ENCODE data around the gene SCD.

SCD gene

DNA sequence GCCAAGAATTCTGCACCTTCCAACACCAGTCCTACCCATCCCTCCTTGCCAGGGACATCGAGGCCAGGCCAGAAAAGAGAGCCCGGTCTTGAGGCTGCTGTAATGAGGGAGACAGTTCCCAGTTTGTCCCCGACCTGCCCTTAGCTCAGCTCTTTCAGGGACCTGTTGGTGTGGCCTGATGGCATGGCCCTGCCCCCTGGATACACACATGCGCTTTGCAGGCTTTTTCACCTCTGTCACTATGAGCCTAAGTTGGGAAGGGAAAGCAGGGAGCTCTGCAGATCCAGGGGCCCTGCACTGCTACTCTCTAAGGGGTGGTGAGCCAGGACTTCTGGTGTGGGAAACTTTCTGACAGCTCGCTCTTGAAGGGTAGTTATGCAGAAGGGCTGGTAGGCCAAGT is 2.1 kb downstream of the SCD start:
- TF ChIP-seq SIN3A (IDR thresholded peaks at IDR 0.05; ENCODE audit: borderline replicate concordance, insufficient read depth, low read length) = no peak
- no peak for TF ChIP-seq TAF1 (IDR thresholded peaks at IDR 0.05; ENCODE audit: borderline replicate concordance, insufficient read depth, low read length)
- TF ChIP-seq, protein P1, sequence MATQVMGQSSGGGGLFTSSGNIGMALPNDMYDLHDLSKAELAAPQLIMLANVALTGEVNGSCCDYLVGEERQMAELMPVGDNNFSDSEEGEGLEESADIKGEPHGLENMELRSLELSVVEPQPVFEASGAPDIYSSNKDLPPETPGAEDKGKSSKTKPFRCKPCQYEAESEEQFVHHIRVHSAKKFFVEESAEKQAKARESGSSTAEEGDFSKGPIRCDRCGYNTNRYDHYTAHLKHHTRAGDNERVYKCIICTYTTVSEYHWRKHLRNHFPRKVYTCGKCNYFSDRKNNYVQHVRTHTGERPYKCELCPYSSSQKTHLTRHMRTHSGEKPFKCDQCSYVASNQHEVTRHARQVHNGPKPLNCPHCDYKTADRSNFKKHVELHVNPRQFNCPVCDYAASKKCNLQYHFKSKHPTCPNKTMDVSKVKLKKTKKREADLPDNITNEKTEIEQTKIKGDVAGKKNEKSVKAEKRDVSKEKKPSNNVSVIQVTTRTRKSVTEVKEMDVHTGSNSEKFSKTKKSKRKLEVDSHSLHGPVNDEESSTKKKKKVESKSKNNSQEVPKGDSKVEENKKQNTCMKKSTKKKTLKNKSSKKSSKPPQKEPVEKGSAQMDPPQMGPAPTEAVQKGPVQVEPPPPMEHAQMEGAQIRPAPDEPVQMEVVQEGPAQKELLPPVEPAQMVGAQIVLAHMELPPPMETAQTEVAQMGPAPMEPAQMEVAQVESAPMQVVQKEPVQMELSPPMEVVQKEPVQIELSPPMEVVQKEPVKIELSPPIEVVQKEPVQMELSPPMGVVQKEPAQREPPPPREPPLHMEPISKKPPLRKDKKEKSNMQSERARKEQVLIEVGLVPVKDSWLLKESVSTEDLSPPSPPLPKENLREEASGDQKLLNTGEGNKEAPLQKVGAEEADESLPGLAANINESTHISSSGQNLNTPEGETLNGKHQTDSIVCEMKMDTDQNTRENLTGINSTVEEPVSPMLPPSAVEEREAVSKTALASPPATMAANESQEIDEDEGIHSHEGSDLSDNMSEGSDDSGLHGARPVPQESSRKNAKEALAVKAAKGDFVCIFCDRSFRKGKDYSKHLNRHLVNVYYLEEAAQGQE (IDR thresholded peaks at IDR 0.05; ENCODE audit: insufficient read depth in 1 of 2, low read depth in 2 of 2, low read length in 2 of 2) = no peak
- no peak for TF ChIP-seq FOXP2 (optimal IDR thresholded peaks at IDR 0.05; ENCODE audit: borderline replicate concordance, extremely low read depth, extremely low read length, insufficient read depth)
- no peak for TF ChIP-seq POLR2AphosphoS5 (IDR thresholded peaks at IDR 0.05; ENCODE audit: low read depth, low read length)

DNA sequence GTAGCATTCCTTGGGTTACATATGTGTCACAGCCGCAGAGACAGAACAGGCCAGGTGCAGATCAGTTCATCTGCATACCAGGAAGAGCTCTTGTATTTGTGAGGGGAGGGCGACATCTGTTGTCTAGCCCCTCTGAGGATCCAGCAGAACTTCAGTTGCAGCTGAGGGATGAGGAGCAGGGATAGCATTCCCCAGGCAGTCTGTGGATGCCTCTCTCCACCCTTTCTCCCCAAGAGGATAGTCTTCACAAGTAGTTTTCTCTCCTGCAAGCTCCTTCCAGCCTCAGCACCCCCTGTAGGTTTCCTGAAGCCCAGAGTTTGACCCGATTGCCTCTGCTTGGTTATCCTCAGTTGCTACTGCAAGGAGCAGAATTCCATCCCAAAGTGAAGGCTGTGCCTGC is 2.6 kb downstream of the SCD start:
- TF ChIP-seq FOXP2 (optimal IDR thresholded peaks at IDR 0.05; ENCODE audit: borderline replicate concordance, extremely low read depth, extremely low read length, insufficient read depth) (no peak), SIN3A (IDR thresholded peaks at IDR 0.05; ENCODE audit: borderline replicate concordance, insufficient read depth, low read length) (no peak), POLR2AphosphoS5 (IDR thresholded peaks at IDR 0.05; ENCODE audit: low read depth, low read length) (no peak), TAF1 (IDR thresholded peaks at IDR 0.05; ENCODE audit: borderline replicate concordance, insufficient read depth, low read length) (no peak)
- TF ChIP-seq, protein P1 (IDR thresholded peaks at IDR 0.05; ENCODE audit: insufficient read depth in 1 of 2, low read depth in 2 of 2, low read length in 2 of 2) = no peak

- TF ChIP-seq, protein P1 (IDR thresholded peaks at IDR 0.05; ENCODE audit: insufficient read depth in 1 of 2, low read depth in 2 of 2, low read length in 2 of 2) = no peak
- TF ChIP-seq FOXP2 (optimal IDR thresholded peaks at IDR 0.05; ENCODE audit: borderline replicate concordance, extremely low read depth, extremely low read length, insufficient read depth) (no peak), SIN3A (IDR thresholded peaks at IDR 0.05; ENCODE audit: borderline replicate concordance, insufficient read depth, low read length) (no peak), POLR2AphosphoS5 (IDR thresholded peaks at IDR 0.05; ENCODE audit: low read depth, low read length) (no peak), TAF1 (IDR thresholded peaks at IDR 0.05; ENCODE audit: borderline replicate concordance, insufficient read depth, low read length) (no peak)
Observed at GRCh38 chr10:100350914-100351485, 4.0 kb downstream of the SCD start.

DNA sequence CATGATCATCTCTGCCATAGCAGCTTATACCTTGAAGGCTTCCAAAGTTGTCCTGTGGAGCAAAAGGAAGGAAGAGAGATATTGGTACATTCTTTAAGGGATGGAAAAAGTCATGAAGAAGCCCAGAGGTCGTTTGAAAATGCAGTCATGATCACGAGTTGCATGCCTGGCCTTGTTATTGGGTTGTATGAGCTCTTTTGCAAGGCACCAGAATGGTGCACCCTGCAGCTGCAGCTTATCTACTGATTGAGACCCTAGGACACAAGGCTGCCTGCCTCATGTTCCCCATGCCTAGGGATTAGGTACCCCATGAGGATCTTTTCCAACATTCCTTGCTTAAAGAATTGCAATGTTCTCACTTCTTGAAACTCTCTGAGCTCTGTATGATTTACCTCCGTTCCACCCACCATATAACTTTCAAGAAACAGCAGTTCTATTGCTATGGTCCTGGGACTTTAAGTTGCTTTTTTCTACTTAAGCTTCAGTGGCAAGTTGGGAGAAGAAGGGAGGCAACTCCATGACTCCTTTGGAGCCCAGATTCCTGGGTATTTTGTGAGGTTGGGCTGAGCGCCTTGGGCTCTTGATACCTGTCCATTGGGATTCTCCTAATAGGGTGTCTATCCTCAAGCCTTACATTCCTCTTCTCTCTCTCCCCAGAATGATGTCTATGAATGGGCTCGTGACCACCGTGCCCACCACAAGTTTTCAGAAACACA is 6.9 kb downstream of the SCD start:
- TF ChIP-seq, protein P1 (IDR thresholded peaks at IDR 0.05; ENCODE audit: insufficient read depth in 1 of 2, low read depth in 2 of 2, low read length in 2 of 2) = no peak
- TF ChIP-seq POLR2AphosphoS5 (IDR thresholded peaks at IDR 0.05; ENCODE audit: low read depth, low read length) = no peak
- no peak for TF ChIP-seq SIN3A (IDR thresholded peaks at IDR 0.05; ENCODE audit: borderline replicate concordance, insufficient read depth, low read length)
- TF ChIP-seq TAF1 (IDR thresholded peaks at IDR 0.05; ENCODE audit: borderline replicate concordance, insufficient read depth, low read length) = no peak
- TF ChIP-seq FOXP2 (optimal IDR thresholded peaks at IDR 0.05; ENCODE audit: borderline replicate concordance, extremely low read depth, extremely low read length, insufficient read depth) = no peak
